Measurements from ENCODE around the gene LEPROT.
A peak's percentile ranks its signal among the peaks of the same experiment; 100 is the strongest.
"Not testable (repeated sequence)": the region's sequence is repeated elsewhere in the genome, so short reads cannot be mapped to it uniquely, and the experiment has no call there.

Gene LEPROT, protein sequence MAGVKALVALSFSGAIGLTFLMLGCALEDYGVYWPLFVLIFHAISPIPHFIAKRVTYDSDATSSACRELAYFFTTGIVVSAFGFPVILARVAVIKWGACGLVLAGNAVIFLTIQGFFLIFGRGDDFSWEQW

DNA sequence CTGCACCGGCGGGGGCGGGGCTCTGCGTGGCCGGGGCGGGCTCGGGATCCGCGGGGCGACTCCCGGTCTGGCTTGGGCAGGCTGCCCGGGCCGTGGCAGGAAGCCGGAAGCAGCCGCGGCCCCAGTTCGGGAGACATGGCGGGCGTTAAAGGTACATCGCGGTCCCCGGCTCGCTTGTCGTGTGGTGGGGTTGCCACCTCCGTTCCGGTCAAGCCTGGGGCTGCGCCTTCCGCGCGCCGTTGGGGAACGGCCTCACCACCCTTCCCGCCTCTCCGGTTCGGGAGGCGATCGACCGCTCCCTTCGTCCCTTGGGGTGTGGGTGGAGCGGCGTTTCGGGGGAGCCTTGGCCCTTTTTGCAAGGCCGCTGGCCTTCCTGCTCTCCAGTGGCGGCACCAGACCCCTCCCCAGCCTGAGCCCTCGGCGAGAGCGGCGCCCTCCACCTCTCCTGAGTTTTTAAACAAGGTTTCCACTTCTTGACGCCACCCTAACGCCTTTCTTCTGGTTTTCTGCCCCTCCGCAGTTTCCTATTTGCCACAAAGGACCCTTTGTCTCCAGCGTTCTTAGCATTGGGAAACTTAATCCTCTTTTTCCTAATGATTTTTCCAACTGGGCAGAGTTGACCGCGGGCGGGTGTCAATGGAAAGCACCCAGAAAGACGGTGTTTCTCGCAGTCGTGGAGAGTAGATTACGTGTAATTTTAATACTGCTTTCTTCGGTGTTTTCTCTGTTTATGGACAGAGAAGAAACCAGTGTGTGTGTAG lies at the start of gene LEPROT, which contains the start of gene LEPR:
TSS of gene LEPROT (plus strand) at position 79 of the 761 bp plus-strand sequence. CDS start at position 136, 57 bp downstream.
TSS of gene LEPR (plus strand) at position 79 of the 761 bp plus-strand sequence. CDS start 144,898 bp downstream, outside the sequence.
- DNase-seq = peak; percentile 81
- in situ Hi-C loops (cut with MboI; ENCODE audit: low pct_unique_long_range_greater_than_20kb, low sequenced_read_pairs) = no loop called here

DNA sequence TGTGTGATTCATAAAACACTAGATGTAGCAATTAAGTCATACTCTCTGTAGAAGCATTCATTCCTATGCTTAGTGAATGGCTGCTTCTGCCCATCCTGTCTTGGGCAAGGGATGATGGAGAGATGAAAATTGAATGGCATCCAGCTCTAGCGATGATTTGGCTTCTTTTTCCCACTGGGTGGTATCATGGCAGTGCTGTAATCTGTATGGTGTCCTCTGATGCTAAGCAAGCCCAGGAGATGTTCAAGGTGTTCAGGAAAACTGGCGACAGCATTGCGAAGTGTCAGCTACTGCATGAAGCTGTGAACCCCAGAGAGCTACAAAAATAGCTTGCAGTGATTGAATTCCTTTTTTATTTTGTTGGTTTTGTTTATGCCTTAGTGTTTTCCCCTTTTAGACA lies 48.9 kb upstream of the LEPROT start:
- DNase-seq = no peak
- in situ Hi-C loops (cut with MboI; ENCODE audit: low pct_unique_long_range_greater_than_20kb, low sequenced_read_pairs) = no loop called here

DNA sequence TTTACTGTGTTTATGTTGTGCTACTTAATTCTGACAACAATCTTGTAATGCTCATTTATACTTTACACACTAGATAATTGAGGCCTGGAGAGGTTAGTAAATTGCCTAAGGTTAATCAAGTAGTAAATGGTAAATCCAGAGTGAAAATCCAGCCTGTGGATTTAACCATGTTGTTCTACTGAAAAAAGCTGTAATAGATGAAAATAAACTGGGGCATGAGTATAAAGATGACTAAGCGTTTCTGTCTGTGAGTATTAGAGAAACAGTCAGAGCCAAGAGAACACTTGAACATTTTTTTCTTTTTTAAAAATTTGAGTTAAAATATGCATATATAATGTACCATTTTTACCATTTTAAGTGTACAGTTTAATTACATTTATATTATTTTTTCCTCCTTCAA lies 47.9 kb upstream of the LEPROT start:
- in situ Hi-C loops (cut with MboI; ENCODE audit: low pct_unique_long_range_greater_than_20kb, low sequenced_read_pairs) = no loop called here
- DNase-seq = no peak

DNA sequence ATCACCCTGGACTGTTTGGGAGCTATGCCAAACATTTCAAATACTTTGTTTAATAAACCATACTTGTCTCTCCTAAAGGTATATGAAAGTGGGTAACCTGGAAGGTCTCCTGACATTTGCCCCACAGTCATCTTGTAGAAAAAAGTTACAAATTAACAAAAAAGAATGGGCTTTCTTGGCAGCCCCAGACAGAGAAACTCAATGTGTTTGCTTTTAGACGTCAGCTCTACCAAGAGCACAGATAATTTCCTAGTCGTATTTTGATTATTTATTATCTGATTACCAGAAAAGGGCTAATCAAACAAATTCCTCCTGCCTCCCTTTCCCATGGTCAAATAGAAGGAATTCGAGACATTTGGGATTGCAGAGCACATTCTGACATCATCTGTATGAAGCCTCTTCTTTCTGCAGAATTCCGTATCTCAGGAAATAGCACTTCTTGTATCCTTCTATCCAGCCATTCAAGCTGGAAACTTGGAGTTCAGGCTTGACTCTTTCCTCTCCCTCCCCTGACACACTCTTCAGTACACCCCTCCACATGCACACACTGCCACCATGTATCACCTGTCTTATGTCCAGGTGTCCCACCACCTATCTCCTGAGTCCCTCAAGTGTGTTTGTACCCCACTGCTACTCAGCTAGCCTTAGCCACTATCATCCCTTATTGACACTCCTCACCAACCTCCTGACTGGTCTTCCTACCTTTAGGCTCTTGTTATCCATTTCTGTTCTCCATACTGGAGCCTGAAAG lies 42.8 kb upstream of the LEPROT start:
- in situ Hi-C loops (cut with MboI; ENCODE audit: low pct_unique_long_range_greater_than_20kb, low sequenced_read_pairs) = no loop called here
- DNase-seq = no peak

DNA sequence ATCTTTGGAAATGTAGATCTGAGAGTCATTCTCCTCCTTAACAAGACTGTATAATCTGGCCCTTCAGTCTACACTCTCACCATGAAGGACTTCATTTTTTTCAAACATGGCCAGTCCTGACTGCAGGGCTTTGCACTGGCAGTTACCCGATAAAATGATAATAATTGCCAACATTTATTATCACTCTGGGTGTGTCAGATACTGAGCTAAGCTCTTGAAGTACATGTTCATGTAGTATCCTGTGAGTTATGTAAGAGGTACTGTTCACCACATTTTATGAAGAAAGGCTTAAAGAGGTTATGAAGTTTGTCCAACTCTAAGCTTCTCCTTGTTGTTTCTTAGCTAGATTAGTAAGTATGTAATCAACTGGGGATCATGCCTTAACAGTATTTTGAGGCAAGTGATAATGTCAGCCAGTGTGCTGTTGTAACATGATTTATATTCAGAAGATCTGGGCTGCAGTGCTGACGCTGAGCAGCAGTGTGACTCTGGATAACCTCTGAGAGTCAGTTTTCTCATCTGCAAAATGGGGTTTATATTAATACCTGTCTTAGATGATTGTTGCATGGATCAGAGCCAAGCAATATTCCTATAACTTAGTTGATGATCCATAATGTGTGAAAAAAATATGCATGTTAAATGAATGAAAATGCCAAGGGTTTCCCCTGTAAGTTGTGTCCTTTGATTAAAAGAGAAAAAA lies 42.1 kb upstream of the LEPROT start:
- no peak for DNase-seq
- in situ Hi-C loops (cut with MboI; ENCODE audit: low pct_unique_long_range_greater_than_20kb, low sequenced_read_pairs) = no loop called here

DNA sequence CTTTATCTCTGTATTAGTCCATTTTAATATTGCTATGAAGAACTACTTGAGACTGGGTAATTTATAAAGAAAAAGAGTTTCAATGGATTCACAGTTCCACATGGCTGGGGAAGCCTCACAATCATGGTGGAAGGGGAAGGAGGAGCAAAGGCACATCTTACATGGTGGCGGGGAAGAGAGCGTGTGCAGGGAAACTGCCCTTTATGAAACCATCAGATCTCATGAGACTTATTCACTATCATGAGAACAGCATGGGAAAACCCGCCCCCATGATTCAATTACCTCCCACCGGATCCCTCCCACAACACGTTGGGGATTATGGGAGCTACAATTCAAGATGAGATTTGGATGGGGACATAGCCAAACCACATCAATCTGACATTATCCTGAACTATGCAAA lies 36.0 kb upstream of the LEPROT start:
- in situ Hi-C loops (cut with MboI; ENCODE audit: low pct_unique_long_range_greater_than_20kb, low sequenced_read_pairs); DNase-seq: not testable (repeated sequence)

DNA sequence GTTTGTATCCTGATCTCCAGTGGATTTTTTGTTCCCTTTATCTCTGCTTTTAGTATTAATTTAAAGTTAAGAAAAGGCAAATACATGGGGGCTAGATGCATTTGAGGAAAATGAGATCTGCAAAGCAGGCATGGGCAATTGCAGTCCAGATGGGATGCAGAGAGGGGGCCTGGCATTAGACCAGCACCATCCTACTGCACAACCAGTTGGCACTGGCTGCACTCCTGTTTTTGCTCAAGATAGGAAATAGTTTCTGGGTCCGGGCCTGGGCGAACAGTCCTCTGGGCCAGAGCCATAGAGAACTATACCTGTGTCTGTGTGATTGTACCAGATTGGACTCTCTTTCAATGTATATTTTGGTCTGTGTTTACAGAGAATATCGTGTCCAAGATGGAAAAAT lies 34.0 kb upstream of the LEPROT start:
- in situ Hi-C loops (cut with MboI; ENCODE audit: low pct_unique_long_range_greater_than_20kb, low sequenced_read_pairs) = no loop called here
- DNase-seq = no peak

DNA sequence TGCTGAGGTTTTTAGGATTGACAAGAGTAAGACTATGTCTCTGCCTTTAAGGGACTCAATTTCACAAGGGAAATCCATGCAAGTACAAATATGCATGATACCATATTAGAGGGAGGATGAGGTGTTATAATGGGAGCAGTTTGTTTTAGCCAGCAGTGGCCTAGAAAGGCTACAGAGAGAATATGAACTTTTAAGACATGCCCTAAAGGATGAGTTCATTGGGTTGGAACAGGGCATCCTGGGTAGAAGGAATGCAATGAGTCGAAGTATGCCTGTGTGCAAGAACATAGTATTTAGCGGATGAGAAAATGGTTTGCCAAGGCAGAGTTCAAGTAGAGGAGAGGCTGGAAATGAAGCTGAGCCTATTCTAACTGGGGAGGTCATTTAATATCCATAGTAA lies 32.6 kb upstream of the LEPROT start:
- no peak for DNase-seq
- in situ Hi-C loops (cut with MboI; ENCODE audit: low pct_unique_long_range_greater_than_20kb, low sequenced_read_pairs) = no loop called here

DNA sequence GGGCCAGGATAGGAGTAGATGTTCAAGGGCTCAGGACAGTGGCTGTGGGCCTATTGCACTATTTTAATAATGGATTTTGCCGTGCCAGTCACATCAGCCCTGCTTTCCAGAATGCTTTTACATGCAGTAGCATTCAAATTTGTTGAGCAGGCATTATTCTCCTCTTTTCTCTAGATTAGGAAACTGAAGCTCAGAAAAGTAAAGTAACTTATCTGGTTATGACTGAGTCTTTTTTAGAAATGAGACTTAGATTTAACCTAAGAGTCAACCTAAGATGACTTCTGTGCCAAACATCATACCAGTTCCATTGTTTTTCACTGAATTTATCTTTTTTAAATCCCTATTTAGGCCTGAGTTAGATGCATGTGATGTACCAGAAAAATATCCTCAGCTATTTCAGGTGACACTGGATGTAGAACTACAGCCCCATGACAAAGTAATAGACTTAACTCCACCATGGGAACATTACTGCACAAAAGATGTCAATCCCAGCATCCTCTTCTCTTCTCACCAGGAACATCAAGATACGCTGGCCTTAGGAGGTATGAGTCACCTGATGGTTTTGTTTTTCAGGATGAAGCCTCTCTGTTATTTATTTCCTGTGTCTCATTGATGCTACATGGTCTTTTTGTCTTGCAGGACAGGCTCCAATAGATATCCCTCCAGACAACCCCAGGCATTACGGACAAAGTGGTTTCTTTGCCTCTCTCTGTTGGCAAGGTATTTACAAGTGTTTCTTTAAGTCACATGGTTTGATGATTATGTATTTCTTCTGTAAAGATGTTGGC lies 31.4 kb upstream of the LEPROT start:
- no peak for DNase-seq
- in situ Hi-C loops (cut with MboI; ENCODE audit: low pct_unique_long_range_greater_than_20kb, low sequenced_read_pairs) = no loop called here

DNA sequence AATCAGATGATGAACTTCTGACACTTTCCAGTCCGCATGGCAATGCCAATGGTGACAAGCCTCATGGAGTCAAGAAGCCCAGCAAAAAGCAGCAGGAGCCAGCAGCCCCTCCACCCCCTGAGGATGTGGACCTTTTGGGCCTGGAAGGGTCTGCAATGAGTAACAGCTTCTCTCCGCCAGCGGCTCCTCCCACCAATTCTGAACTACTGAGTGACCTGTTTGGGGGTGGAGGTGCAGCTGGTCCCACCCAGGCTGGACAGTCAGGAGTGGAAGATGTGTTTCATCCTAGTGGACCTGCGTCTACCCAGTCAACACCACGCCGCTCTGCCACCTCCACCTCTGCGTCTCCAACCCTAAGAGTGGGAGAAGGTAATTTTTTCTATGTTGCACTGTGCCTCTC lies 28.0 kb upstream of the LEPROT start:
- DNase-seq = no peak
- in situ Hi-C loops (cut with MboI; ENCODE audit: low pct_unique_long_range_greater_than_20kb, low sequenced_read_pairs) = no loop called here

DNA sequence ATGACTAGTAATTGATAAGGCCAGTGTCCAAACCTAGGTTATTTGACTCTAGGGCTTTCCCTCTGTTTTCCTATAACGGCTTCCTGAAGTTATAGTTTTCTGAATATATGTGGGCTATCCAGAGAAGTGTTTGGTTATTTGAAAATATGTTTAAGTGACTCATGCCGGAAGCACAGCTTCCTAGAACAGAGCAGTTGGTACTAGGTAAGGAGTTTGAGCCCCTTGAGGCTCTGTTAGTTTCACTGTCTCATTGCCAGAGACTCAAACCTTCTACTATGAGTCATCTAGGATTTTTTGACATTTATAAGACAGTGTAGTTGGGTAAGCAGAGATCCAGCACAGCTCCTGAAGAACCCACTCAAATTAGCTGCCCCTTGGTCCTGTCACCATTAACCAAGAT lies 27.1 kb upstream of the LEPROT start:
- no peak for DNase-seq
- in situ Hi-C loops (cut with MboI; ENCODE audit: low pct_unique_long_range_greater_than_20kb, low sequenced_read_pairs) = no loop called here

DNA sequence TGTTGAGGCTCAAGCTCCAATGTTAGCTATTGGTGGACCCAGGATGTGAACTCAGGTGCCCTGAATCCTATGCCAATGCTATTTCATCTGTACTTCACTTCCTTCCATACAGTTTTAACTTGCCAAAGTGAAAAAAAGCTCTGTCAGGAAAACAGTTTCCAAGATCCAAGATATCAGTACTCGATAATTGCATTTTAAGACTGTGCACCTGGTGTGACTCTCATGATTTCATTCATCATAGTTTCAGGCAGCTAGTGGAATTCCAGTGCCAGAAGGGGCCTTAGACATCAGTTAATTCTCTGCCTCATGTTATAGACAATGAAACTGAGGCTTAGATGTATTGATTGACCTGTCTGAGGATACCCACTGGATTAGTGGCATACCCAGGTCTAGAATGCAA lies 26.5 kb upstream of the LEPROT start:
- DNase-seq = no peak
- in situ Hi-C loops (cut with MboI; ENCODE audit: low pct_unique_long_range_greater_than_20kb, low sequenced_read_pairs) = no loop called here

DNA sequence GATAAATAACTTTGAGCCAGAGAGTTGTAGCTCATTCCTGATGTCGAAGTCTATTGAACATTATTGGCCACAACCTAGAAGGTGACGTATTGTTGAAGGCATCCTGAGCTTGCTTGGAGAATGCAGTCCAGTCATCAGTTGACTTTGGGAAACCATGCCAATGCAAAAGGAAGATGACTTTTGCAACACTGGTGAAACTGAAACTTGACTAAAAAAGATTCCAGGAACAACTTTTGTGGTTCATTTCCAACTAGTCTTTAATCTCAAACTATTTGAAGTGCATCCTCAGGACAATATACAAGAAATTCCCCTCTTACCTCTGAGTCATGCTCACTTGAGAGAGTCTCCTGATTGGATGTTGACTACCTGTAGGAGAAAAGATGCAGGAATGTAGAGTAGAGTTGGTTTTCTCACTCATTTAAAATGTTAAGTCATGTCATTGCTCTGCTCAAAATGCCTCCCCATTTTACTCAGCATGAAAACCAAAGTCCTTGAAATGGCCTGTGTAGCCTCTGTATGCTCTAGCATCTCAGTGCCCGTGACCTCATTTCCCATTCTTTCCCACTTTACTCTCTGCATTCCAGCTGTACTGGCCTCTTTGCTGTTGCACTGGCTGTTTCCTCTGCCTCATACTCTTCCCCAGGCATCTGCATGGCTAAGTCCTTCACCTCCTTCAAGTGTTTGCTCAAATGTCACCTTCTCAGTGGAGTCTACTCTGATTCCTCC lies 24.4 kb upstream of the LEPROT start:
- in situ Hi-C loops (cut with MboI; ENCODE audit: low pct_unique_long_range_greater_than_20kb, low sequenced_read_pairs) = no loop called here
- no peak for DNase-seq

DNA sequence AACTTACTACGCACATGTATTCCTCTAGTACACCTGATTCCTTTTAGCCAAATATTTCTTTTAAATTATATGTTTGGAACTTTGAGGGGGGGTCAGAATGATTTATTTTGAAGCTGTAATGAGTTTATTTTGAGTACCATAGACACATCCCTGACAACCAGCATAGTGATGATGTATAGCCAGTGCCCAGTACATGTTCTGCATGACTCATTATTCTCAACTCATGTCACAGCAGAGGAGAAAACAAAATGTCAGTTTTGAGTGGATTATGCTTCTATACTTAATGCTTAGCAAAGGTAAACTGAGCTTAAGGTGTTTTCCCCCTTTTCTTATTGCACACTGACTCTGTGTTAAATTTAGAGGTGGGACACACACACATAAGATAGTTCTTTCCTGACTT lies 22.4 kb upstream of the LEPROT start:
- in situ Hi-C loops (cut with MboI; ENCODE audit: low pct_unique_long_range_greater_than_20kb, low sequenced_read_pairs) = no loop called here
- no peak for DNase-seq

DNA sequence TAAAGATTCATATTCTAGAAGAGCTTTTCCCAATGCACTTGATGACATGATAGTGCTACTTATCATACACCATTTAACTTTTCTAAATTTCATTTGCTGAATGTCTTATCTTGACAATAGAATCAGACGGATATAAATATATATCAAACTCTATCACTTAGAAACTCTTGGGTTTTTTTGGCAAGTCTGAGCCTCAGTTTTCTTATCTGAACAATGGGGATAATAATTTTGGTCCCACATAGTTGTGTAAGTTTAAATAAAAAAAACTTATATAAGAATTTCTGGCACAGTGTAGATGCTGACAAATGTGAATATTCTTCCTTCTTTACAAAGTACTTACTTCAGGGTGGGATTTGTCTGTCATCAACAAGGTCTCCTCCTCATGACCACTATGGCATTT lies 21.5 kb upstream of the LEPROT start:
- DNase-seq = no peak
- in situ Hi-C loops (cut with MboI; ENCODE audit: low pct_unique_long_range_greater_than_20kb, low sequenced_read_pairs) = no loop called here

DNA sequence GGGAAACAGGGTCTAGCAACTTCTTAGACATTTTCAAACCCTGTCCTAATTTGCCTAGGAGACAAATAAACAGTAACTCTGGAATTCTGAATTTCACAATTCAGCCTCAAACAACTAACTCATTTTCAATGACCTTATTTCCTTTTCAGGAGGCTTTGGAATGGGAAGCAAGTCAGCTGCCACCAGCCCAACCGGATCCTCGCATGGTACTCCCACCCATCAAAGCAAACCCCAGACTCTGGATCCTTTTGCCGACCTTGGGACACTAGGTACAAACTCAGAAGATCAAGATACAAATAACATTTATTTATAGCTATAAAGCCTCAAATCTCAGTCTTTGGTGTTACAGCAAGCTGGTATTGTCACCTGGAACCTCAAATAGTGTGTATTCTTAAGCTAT lies 18.9 kb upstream of the LEPROT start:
- in situ Hi-C loops (cut with MboI; ENCODE audit: low pct_unique_long_range_greater_than_20kb, low sequenced_read_pairs) = no loop called here
- no peak for DNase-seq

DNA sequence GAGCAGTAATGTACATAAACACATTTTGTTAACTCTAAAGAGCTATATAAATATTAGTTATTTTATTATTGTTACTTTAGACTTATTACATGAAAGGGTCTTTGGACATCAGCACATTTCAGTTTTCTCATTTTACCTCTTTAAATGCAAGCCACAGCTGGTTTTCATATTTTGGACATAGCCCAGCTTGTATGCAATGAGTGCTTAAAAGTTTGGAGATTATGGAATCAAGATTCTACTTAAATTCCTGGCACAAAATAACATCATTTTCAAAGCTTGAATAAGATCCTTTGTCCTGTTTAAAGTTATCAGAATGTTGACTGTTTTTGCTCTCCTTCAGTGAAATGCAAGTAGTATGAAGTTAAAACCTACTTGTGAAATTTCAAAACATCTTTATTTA lies 15.5 kb upstream of the LEPROT start:
- no peak for DNase-seq
- in situ Hi-C loops (cut with MboI; ENCODE audit: low pct_unique_long_range_greater_than_20kb, low sequenced_read_pairs) = no loop called here

DNA sequence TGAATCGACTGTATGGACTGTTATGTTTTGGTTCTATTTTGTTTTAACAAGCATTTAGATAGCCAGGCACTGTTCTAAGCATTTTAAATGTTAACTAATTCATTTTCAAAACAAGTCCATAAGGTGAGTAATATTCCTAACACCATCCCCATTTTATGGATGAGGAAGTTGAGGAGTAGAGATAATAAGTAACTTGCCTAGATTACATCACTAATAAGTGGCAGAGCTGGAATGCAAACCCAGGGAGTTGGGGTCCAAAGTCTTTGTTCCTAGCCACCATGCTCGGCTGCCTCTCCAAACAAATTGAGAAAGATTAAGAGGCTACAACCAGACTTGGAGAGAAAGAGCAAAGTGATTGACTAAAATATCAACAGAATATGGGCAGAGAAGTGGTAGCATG lies 12.6 kb upstream of the LEPROT start:
- in situ Hi-C loops (cut with MboI; ENCODE audit: low pct_unique_long_range_greater_than_20kb, low sequenced_read_pairs) = no loop called here
- DNase-seq = no peak

Data from KBM-7 (cell line).